Testis (tissue), 2 donors: ENCODE data around the gene DPP9.

ENCODE experiments used
- CTCF ChIP-seq, 3 experiments: fragments of 450-650 bp in 2 of 3; fragments of 200-600 bp in 1 of 3; sonication (generic) in 1 of 3; IDR thresholded peaks; one replicate each; pipeline ENCODE4 v1.5.1; 2016 to 2019; ENCODE audit warnings: antibody characterized with exemption in 3 of 3, mild to moderate bottlenecking in 2 of 3, moderate library complexity in 1 of 3
- POLR2A ChIP-seq: fragments of 450-650 bp; IDR thresholded peaks from one replicate; pipeline ENCODE4 v1.6.1; 2017; ENCODE audit warnings: antibody characterized with exemption, mild to moderate bottlenecking, moderate library complexity

GRCh38 chr19:4701557-4701956 is 22.1 kb downstream of the DPP9 start:
- TF ChIP-seq CTCF (IDR thresholded peaks at IDR 0.05) (no peak), POLR2A (no peak)
